ENCODE results near the gene POFUT2. TPM values are rescaled to one million over a fixed set of nuclear protein-coding genes. Genes with fewer than 3 reads are reported as not detected.

The POFUT2 gene
- polyA plus RNA-seq, 4 donors, result 38.2 to 43.3 (median 39.4) TPM

Other genes starting within 250 kb of the POFUT2 start
- 10 to 100 TPM; 16.0 to 19.8 (median 17.3) TPM for gene ADARB1, start 213.3 kb downstream of the POFUT2 start, polyA plus RNA-seq (ENCODE audit: insufficient read length in 4 of 4)
- gene COL18A1, start 117.3 kb upstream of the POFUT2 start, polyA plus RNA-seq (ENCODE audit: insufficient read length in 4 of 4), result 100 to 1,000 TPM in 3 of 4 donors, 10 to 100 TPM in 1; 57.4 to 211 (median 114) TPM